ENCODE measurements around the gene XBP1.

- TF ChIP-seq CTCF (IDR thresholded peaks at IDR 0.05 in 4 of 5, conservative IDR thresholded peaks at IDR 0.05 in 1 of 5) = no peak
- no peak for TF ChIP-seq POLR2A (IDR thresholded peaks at IDR 0.05)
Measured at GRCh38 chr22:28821452-28821851, 21.1 kb upstream of the XBP1 start.

Data from gastrocnemius medialis (tissue), 4 donors.